Measurements from ENCODE around the gene TRIM63. TPM values are rescaled to one million over a fixed set of nuclear protein-coding genes. Genes with fewer than 3 reads are reported as not detected.
A peak's percentile ranks its signal among the peaks of the same experiment; 100 is the strongest.

Gene TRIM63
- total and polyA plus RNA-seq, 2 of the 13 experiments (the other 11 are each of a cell fraction or from before 2014, with no cell fraction given), result not detected

DNA sequence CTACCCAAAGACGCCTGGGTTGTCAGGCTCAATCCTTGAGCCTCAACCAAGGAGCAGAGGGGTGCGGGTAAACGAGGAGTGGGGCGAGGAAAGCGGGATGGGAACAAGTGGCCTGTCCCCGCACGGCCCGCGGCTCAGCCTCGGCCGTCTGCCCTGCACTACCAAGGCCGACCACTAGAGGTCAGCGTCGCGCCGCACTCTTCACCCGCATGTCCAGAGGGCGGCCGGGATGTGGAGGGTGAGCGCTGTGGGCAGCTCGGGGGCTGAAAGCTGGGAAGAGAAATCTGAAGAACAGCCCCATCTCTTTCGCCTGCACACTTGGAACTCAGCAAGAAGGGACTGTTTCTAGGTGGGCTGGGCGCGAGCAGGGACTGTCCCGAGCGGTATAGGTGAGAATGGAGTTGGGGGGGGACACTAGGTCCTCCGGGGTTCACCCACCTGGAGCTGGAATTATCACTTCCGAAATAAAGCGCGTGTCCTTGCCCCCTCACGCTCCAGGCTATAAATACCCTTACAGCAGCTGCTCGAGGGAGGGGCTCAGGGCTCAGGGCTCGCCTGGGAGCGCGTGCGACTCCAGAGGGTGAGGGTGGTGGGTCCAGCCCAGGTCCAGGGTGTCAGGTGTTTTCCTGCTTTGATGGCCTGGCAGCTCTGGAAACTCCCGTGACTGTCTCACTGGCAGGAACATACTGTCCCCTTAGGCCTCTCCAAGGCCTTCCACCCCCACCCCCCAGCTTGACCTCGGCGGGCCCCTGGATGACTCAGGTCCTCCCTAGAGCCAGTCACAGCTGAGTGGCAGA lies 31.3 kb downstream of the TRIM63 start (continued):
- TF ChIP-seq, protein P1, sequence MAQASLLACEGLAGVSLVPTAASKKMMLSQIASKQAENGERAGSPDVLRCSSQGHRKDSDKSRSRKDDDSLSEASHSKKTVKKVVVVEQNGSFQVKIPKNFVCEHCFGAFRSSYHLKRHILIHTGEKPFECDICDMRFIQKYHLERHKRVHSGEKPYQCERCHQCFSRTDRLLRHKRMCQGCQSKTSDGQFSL (CRISPR knock-in tag; IDR thresholded peaks at IDR 0.05), result peak; percentile 56; the same call in 1 of the 2 replicates
- TF ChIP-seq ZNF816 (CRISPR knock-in tag; IDR thresholded peaks at IDR 0.05; ENCODE audit: borderline replicate concordance) (0 out of 2 replicates have a peak, but pooled peaks have one; percentile 48), ASH2L (IDR thresholded peaks at IDR 0.05; ENCODE audit: insufficient read length, low read depth, low read length) (peak; percentile 24), ZFYVE20 (CRISPR knock-in tag; IDR thresholded peaks at IDR 0.05; ENCODE audit: borderline replicate concordance, low read depth) (no peak), TBX3 (IDR thresholded peaks at IDR 0.05; ENCODE audit: borderline replicate concordance) (no peak), KMT2A (CRISPR knock-in tag; IDR thresholded peaks at IDR 0.05) (0 out of 2 replicates have a peak, but pooled peaks have one; percentile 4), GATAD1 (CRISPR knock-in tag; IDR thresholded peaks at IDR 0.05) (peak; percentile 63; the same call in 1 of the 2 replicates), SP4 (CRISPR knock-in tag; IDR thresholded peaks at IDR 0.05) (peak; percentile 2; the same call in 1 of the 2 replicates), ZNF564 (CRISPR knock-in tag; IDR thresholded peaks at IDR 0.05) (peak; percentile 71; the same call in 1 of the 2 replicates), SRSF1 (optimal IDR thresholded peaks at IDR 0.05; ENCODE audit: low read depth, low read length) (no peak), FOSL2 (CRISPR knock-in tag; IDR thresholded peaks at IDR 0.05) (peak; percentile 77), HDAC1 (CRISPR knock-in tag; IDR thresholded peaks at IDR 0.05) (peak; percentile 41; the same call in 1 of the 2 replicates), ZNF777 (CRISPR knock-in tag; IDR thresholded peaks at IDR 0.05) (peak; percentile 42; the same call in 1 of the 2 replicates), ZFY (CRISPR knock-in tag; IDR thresholded peaks at IDR 0.05) (peak; percentile 37), ERF (CRISPR knock-in tag; IDR thresholded peaks at IDR 0.05) (peak; percentile 26; the same call in 1 of the 2 replicates), ZNF510 (CRISPR knock-in tag; IDR thresholded peaks at IDR 0.05; ENCODE audit: low read depth) (0 out of 2 replicates have a peak, but pooled peaks have one; percentile 19), NCOA1 (CRISPR knock-in tag; IDR thresholded peaks at IDR 0.05) (no peak), CBFB (CRISPR knock-in tag; IDR thresholded peaks at IDR 0.05) (peak; percentile 72; the same call in 1 of the 2 replicates), ZBTB7A (CRISPR knock-in tag; IDR thresholded peaks at IDR 0.05) (peak; percentile 48; the same call in 1 of the 2 replicates), YY1 (IDR thresholded peaks at IDR 0.05; ENCODE audit: insufficient read depth, insufficient replicate concordance, low read depth, low read length) (peak; percentile 38)
- TF ChIP-seq, protein P2, sequence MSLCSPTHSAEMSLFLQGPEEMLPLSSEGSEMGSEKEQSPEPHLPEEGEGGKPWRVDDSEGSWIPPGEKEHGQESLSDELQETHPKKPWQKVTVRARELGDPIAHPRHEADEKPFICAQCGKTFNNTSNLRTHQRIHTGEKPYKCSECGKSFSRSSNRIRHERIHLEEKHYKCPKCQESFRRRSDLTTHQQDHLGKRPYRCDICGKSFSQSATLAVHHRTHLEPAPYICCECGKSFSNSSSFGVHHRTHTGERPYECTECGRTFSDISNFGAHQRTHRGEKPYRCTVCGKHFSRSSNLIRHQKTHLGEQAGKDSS (CRISPR knock-in tag; IDR thresholded peaks at IDR 0.05; ENCODE audit: borderline replicate concordance, low read depth), result no peak; the same call in 1 of the 2 replicates
- TF ChIP-seq, protein P3, sequence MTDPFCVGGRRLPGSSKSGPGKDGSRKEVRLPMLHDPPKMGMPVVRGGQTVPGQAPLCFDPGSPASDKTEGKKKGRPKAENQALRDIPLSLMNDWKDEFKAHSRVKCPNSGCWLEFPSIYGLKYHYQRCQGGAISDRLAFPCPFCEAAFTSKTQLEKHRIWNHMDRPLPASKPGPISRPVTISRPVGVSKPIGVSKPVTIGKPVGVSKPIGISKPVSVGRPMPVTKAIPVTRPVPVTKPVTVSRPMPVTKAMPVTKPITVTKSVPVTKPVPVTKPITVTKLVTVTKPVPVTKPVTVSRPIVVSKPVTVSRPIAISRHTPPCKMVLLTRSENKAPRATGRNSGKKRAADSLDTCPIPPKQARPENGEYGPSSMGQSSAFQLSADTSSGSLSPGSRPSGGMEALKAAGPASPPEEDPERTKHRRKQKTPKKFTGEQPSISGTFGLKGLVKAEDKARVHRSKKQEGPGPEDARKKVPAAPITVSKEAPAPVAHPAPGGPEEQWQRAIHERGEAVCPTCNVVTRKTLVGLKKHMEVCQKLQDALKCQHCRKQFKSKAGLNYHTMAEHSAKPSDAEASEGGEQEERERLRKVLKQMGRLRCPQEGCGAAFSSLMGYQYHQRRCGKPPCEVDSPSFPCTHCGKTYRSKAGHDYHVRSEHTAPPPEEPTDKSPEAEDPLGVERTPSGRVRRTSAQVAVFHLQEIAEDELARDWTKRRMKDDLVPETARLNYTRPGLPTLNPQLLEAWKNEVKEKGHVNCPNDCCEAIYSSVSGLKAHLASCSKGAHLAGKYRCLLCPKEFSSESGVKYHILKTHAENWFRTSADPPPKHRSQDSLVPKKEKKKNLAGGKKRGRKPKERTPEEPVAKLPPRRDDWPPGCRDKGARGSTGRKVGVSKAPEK (CRISPR knock-in tag; IDR thresholded peaks at IDR 0.05; ENCODE audit: borderline replicate concordance), result 0 out of 2 replicates have a peak, but pooled peaks have one; percentile 17
